Suprapubic skin (tissue), 4 donors: ENCODE data around the gene MTR. TPM values are rescaled to one million over a fixed set of nuclear protein-coding genes. Genes with fewer than 3 reads are reported as not detected.
A peak's percentile ranks its signal among the peaks of the same experiment; 100 is the strongest.

Source experiments
- DNase-seq, 2 donors: peaks; one replicate each; pipeline ENCODE4 v3.0.0-alpha.2; 2019; ENCODE audit warnings: low spot score in 2 of 2
- H3K27ac ChIP-seq: fragments of 200-600 bp; sonication (generic); one replicate; pipeline ENCODE4 v1.5.1; 2019
- H3K27me3 ChIP-seq: fragments of 200-600 bp; sonication (generic); one replicate; pipeline ENCODE4 v1.5.1; 2019
- H3K36me3 ChIP-seq: fragments of 200-600 bp; sonication (generic); one replicate; pipeline ENCODE4 v1.5.1; 2019
- H3K4me1 ChIP-seq: fragments of 200-600 bp; sonication (generic); one replicate; pipeline ENCODE4 v1.5.1; 2019
- H3K4me3 ChIP-seq: fragments of 200-600 bp; sonication (generic); one replicate; pipeline ENCODE4 v1.5.1; 2019; ENCODE audit warnings: mild to moderate bottlenecking
- H3K9me3 ChIP-seq: fragments of 200-600 bp; sonication (generic); one replicate; pipeline ENCODE4 v1.5.1; 2019
- CTCF ChIP-seq, 2 donors: fragments of 200-600 bp in 1 of 2; fragments of 450-650 bp in 1 of 2; sonication (generic) in 1 of 2; IDR thresholded peaks; one replicate each; pipeline ENCODE4 v1.5.1; 2016 to 2019; ENCODE audit warnings: antibody characterized with exemption in 2 of 2, mild to moderate bottlenecking in 1 of 2, moderate library complexity in 1 of 2
- EP300 ChIP-seq: sonication (generic); formaldehyde crosslinking; IDR thresholded peaks from one replicate; pipeline ENCODE4 v1.6.1; 2017; ENCODE audit warnings: antibody characterized with exemption
- POLR2A ChIP-seq, 2 donors: fragments of 450-650 bp; IDR thresholded peaks; one replicate each; pipeline ENCODE4 v1.6.1; 2017; ENCODE audit warnings: antibody characterized with exemption in 2 of 2, mild to moderate bottlenecking in 2 of 2, moderate library complexity in 2 of 2
- POLR2AphosphoS5 ChIP-seq, 3 donors: sonication (generic); formaldehyde crosslinking; IDR thresholded peaks; one replicate each; pipeline ENCODE4 v1.6.1; 2017; ENCODE audit warnings: antibody characterized with exemption in 3 of 3
- WGBS: methylation state at CpG from one replicate; pipeline ENCODE4 v1.1.5; 2018; 5-methylcytosine and 5-hydroxymethylcytosine counted together
- total RNA-seq, 4 donors: library from RNA; depleted of rRNA; stranded (reverse); fragments of >200 nt; gene quantifications; one replicate each; pipeline ENCODE4 v1.1.0, GENCODE V29; 2016

MTR gene
- total RNA-seq, 4 donors from 2014 or later: 17.7 to 77.7 (median 27.3) TPM

- 88% methylated on average over 3 of the region's 3 CpGs for WGBS
- no peaks in the 10 kb centered on the region for H3K4me1 ChIP-seq
- no peaks in the 10 kb centered on the region for H3K9me3 ChIP-seq
- H3K36me3 ChIP-seq: peaks cover 61% of the 10 kb centered on the region
- peak; percentile 29 for TF ChIP-seq EP300
- no peak for TF ChIP-seq POLR2A (IDR thresholded peaks at IDR 0.05)
- no peak for DNase-seq
- H3K27ac ChIP-seq: no peak overlapping the region
- H3K27me3 ChIP-seq: no peaks in the 10 kb centered on the region
- no peak overlapping the region for H3K4me3 ChIP-seq
These were observed 70.1 kb downstream of the MTR start for GRCh38 chr1:236864996-236865817.

DNA sequence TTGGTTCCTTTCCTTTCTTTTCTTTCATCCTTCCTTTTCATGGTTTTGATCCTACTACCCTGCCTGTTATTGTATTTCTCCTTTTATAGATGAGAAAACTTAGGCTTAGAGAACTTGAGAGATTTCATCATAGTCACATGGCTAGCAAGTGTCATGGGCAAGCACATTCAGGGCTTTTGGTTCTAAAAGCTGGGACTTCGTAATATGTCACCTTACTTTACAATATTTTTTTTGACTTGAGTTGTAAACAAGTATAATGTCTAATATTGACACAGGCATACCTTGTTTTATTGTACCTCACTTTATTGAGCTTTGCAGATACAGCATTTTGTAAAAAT lies 70.7 kb downstream of the MTR start:
- no peaks in the 10 kb centered on the region for H3K9me3 ChIP-seq
- peaks cover 60% of the 10 kb centered on the region for H3K36me3 ChIP-seq
- no peaks in the 10 kb centered on the region for H3K4me1 ChIP-seq
- 94% methylated on average over 1 of the region's 1 CpG for WGBS
- no peak for DNase-seq
- no peak overlapping the region for H3K4me3 ChIP-seq
- no peak for TF ChIP-seq POLR2AphosphoS5 (IDR thresholded peaks at IDR 0.05)
- no peak for TF ChIP-seq EP300
- TF ChIP-seq POLR2A (IDR thresholded peaks at IDR 0.05): no peak
- no peak for TF ChIP-seq CTCF (IDR thresholded peaks at IDR 0.05)
- no peak overlapping the region for H3K27ac ChIP-seq
- no peaks in the 10 kb centered on the region for H3K27me3 ChIP-seq

DNA sequence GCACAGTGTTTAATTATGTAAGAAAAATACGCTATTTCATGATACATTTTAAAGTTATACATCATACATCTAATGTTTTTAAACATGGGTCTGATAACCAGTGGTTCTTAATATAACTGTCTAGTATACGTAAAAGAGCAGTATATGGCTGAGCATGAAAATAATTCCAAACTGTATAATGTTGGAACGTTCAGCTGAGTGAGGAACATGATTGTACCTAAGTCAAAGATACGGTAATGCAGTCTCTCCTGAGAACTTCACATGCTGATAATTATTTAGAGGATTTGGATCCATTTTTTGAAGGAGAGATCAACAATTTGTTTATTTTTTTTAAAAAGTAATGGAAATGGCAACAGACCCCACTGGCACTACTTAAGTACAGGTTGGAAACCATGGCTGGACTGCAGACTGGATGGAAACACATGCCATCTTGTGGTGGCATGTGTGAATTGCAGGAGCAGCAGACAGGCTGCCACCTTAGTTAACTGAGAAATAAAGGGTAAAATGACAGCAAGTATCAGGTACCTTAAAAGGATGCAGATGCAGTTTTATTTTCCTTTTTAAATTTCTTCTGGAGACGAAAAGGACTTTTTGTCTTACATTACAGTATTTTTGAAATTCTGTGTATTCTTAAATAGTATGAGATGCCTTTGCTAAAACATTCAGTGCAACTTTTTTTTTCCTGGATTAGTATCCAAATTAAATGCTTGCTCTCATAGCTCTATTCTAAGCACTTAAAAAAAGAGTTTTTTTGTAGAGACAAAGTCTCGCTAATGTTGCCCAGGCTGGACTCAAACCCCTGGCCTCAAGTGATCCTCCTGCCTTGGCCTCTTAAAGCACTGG lies 73.8 kb downstream of the MTR start:
- Histone ChIP-seq H3K4me1 (no peaks in the 10 kb centered on the region), H3K27me3 (no peaks in the 10 kb centered on the region), H3K4me3 (no peak overlapping the region), H3K36me3 (peaks cover 40% of the 10 kb centered on the region), H3K27ac (no peak overlapping the region), H3K9me3 (no peaks in the 10 kb centered on the region)
- WGBS: 96% methylated on average over 6 of the region's 6 CpGs
- no peak for DNase-seq
- peak; percentile 39 to 64 for TF ChIP-seq CTCF (IDR thresholded peaks at IDR 0.05)
- TF ChIP-seq POLR2AphosphoS5 (IDR thresholded peaks at IDR 0.05): no peak

DNA sequence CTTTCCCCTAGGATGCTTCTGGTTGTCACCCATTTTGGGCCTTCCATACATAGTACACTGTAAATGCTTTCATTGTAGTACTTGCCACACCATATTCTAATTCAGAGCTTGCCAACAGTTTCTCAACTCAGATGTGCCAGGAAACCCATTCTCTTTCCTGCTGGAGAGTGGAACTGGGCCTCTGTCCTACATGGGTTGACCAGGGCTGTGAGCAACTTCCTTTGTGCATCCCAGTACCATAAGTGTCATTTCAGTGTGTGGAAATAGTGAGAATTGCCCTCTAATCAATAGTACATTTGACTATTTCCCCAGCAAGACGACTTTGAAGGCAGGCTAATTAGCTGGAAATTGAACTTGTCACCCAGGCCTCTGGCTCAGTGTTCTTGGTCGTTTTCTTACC lies 74.8 kb downstream of the MTR start:
- Histone ChIP-seq H3K4me3 (no peak overlapping the region), H3K27me3 (no peaks in the 10 kb centered on the region), H3K27ac (no peak overlapping the region), H3K4me1 (no peaks in the 10 kb centered on the region), H3K36me3 (peaks cover 43% of the 10 kb centered on the region), H3K9me3 (no peaks in the 10 kb centered on the region)
- no peak for TF ChIP-seq CTCF (IDR thresholded peaks at IDR 0.05)
- no peak for TF ChIP-seq POLR2AphosphoS5 (IDR thresholded peaks at IDR 0.05)
- TF ChIP-seq POLR2A (IDR thresholded peaks at IDR 0.05): no peak
- WGBS: 83% methylated on average over 2 of the region's 2 CpGs
- DNase-seq: no peak

DNA sequence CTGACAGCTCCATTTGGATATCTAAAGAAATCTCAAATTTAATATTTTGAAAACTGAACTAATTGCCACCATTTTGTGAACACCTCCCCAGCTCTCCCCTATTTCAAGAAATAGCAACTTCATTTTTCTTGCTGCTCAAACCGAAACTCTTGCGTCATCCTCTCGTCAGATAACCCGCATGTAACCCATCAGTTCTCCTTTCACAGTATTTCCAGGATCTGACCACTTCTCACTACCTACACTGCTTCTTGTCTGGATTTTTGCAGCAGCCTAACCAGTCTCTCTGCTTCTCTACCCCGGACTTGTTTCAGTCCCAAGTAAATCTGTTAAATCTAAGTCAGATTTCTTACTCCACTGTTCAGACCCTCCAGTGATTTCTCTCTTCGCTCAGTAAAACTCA lies 75.6 kb downstream of the MTR start:
- H3K27ac ChIP-seq: no peak overlapping the region
- no peak for DNase-seq
- no peaks in the 10 kb centered on the region for H3K9me3 ChIP-seq
- H3K4me1 ChIP-seq: no peaks in the 10 kb centered on the region
- H3K4me3 ChIP-seq: no peak overlapping the region
- WGBS: 90% methylated on average over 6 of the region's 6 CpGs
- H3K36me3 ChIP-seq: peaks cover 51% of the 10 kb centered on the region
- no peak for TF ChIP-seq CTCF (IDR thresholded peaks at IDR 0.05)
- no peak for TF ChIP-seq EP300
- TF ChIP-seq POLR2A (IDR thresholded peaks at IDR 0.05): no peak
- no peak for TF ChIP-seq POLR2AphosphoS5 (IDR thresholded peaks at IDR 0.05)
- H3K27me3 ChIP-seq: no peaks in the 10 kb centered on the region
